Measurements from ENCODE around the gene RGS19.

DNA sequence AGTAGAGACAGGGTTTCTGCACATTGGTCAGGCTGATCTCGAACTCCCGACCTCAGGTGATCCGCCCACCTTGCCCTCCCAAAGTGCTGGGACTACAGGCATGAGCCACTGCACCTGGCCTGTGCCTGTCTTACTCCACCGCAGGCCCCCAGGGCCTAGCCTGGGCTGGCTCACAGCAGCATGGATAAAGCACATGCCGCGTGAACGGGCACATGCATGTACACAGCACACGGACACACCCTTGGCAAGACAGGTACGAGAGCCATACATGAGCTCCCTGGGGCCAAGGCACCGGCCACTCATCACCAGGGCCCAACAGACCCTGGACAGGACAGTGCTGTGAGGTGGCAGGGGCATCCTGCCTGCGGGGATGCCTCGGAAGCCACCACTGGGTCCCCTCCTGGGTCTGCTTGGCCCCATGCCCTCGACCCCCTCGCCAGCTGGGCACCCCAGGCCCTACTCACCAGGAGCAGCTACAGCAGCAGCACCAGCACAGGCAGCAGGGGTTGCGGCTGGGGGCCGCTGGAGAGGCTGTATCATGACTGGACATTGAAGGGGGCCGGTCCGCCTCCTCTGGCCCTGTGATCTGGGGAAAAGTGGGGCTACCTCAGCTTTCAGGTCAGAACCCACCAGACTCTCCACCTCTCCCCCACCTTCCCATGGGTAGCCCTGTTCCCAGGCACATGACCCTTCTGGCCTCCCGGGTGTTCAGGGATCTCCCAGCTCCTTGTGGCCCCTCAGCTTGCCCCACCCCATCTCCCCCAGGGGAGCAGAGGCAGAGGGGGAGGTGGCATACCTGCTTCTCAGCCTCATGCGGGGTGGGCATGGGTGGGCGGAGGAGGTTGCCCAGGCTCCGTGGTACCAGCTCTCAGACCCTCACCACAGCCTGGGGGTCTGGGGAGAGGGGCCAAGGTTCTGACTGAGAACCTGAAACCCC, 3.0 kb downstream of the RGS19 start:
- TF ChIP-seq, protein P1, sequence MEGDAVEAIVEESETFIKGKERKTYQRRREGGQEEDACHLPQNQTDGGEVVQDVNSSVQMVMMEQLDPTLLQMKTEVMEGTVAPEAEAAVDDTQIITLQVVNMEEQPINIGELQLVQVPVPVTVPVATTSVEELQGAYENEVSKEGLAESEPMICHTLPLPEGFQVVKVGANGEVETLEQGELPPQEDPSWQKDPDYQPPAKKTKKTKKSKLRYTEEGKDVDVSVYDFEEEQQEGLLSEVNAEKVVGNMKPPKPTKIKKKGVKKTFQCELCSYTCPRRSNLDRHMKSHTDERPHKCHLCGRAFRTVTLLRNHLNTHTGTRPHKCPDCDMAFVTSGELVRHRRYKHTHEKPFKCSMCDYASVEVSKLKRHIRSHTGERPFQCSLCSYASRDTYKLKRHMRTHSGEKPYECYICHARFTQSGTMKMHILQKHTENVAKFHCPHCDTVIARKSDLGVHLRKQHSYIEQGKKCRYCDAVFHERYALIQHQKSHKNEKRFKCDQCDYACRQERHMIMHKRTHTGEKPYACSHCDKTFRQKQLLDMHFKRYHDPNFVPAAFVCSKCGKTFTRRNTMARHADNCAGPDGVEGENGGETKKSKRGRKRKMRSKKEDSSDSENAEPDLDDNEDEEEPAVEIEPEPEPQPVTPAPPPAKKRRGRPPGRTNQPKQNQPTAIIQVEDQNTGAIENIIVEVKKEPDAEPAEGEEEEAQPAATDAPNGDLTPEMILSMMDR (IDR thresholded peaks at IDR 0.05): no peak
- TF ChIP-seq ZFX (IDR thresholded peaks at IDR 0.05; ENCODE audit: borderline replicate concordance): no peak
